NCI-H446 treated with DMSO at 0.1 percent for 48 hours (cell line): ENCODE data around the gene ARHGEF6.

Experiments used
- DNase-seq: peaks from one replicate; lab custom pipeline; 2025; lab: John Stamatoyannopoulos, UW

Gene ARHGEF6

GRCh38 chrX:136646602-136647239, 134.0 kb downstream of the ARHGEF6 start:
- DNase-seq = no peak

DNA sequence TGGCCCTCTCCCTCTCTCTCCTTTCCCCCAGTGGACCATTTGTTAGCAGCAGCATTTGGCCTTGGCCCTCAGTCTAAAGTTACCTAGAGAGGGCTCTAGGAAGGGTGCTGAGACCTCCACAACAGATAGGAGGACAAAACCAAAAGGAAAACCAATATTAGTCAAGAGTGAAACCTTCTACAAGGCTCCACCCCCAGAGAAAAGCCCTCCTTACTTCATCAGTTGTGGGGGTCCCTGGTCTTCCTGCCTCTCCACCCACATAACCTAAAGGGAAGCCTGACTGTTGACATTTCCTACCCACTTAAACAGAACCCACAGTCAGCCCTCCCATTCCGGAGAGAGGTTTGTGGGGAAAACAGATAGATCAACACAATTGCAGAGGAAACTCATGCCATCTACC, 137.5 kb downstream of the ARHGEF6 start:
- no peak for DNase-seq

DNA sequence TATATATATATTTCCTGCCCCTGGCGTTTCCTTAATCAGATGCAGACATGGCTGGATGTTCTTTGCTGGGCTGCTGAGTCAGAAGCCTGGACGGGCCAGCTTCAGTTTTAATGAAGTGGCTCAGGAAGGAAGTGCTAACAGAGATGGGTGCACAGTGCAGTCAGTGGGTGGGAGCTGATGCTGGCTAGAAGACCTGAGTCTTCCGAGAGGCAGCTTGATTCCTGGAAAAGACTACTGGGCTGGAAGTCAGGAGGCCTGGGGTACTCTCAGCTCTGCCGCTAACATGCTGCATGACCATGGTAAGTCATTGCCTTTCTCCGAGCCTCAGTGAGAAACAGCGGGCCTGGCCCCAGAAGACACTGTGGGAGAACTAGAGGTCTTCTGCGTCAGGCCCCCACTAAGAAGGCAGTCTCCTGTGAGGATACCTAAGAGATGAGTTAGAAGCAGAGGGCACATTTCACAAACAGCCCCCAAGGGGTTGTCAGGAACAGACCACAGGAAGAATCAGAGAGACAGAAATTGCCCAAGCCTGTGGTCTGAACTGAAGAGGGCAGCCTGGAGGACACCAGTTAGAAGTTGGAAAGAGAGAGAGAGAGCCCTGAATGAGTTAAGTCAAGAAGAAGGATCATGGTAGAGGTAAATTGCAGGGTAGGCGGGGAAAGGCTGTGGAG, 141.1 kb downstream of the ARHGEF6 start:
- DNase-seq = no peak

DNA sequence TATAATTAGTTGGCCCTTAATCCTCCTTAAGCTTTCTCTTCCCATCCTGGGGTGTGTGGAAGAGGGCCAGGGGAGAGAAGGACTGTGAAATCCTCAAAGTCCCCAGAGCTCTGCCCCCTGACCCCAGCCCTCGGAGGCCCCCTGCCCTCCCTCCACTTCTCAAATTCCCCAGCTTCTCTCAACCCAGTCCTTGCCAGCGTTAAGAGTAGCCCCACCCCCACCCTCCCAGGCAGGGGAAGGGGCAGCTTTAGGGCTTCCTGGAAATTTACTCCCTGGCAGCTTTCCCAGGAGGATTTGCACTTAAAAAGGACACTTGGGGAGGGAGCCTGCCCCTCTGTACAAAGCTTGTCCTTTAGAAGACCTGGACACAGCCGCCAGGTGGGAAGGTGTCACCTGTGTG, 144.6 kb downstream of the ARHGEF6 start:
- DNase-seq = no peak

GRCh38 chrX:136635235-136635634, 145.5 kb downstream of the ARHGEF6 start:
- DNase-seq = no peak

DNA sequence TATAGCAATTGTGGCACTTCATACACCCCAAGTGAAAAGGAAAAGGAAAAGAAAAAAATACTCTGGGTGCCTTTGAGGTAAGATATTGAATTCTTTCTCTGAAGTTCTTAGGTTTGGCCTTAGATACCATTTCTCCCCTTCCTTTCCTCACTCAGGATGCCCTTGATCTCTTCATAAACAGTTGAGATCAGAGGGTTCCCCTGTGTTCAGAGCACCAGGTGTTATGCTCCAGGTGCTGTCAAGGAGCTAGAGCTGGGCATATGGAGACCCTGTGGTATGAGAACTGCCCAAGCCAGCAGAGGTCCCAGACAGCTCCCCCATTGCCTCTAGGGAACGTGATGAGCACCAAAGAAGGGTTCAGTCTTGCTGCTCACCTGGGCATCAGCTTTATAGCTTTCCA, 149.9 kb downstream of the ARHGEF6 start:
- no peak for DNase-seq

GRCh38 chrX:136629084-136629750, 151.5 kb downstream of the ARHGEF6 start:
- no peak for DNase-seq

DNA sequence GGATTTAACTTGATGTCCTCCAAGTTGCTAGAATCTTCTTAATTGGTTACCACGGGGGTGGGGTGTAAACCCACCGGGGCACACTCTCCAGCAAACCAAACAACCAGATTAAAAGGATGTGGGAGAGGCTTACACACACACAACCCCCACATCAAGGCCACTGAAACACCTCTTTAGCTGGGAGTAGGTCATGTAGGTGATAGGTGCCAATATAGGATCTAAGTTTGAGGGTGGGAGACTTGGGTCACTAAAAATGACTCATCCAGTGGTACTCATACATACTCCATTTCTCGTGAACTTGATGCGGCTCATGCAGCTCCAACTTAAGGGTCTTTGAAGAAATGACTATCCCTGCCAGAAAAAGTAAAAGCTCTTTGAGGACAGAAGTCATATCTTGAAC, 153.3 kb downstream of the ARHGEF6 start:
- DNase-seq = no peak

GRCh38 chrX:136626891-136627290, 153.8 kb downstream of the ARHGEF6 start:
- no peak for DNase-seq

DNA sequence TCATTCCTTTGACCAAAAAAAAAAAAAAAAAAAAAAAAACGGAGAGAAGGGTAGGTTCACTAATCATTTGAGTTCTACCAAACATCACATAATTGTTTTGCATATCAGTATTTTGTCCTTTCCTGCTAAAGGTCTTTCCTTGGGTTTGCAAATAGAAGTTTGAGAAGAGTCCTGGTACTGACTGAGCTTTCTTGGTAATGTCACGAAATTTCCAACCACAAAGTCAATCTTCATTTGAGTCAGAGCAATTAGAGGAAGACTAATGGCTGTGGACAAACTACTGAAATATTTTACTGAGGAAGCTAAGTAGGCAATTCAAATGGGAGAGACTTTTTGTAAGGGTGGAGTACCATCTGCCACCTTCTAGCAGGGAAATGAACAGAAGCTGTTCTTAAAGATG, 154.5 kb downstream of the ARHGEF6 start:
- DNase-seq = no peak

- no peak for DNase-seq
Measured at GRCh38 chrX:136625246-136625645, 155.5 kb downstream of the ARHGEF6 start.

DNA sequence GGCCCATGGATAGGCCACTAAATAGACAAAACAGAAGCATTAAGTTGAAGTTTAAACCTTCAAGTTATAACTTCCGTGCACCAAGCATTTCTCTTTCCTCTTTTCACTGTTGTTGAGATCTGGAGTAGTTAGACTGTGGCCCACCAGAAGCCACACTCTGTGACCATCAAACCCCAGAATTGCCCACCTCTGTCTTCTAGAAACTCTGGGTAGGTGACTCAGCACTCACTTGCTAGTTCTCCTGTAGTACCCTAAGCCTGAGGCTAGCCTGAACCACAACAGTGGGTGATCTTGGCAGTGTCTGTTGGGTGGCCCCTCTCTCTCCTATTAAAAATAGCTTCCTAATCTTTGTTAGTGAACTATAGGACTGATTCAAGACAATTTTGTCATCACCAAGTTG, 157.3 kb downstream of the ARHGEF6 start:
- DNase-seq = no peak

DNA sequence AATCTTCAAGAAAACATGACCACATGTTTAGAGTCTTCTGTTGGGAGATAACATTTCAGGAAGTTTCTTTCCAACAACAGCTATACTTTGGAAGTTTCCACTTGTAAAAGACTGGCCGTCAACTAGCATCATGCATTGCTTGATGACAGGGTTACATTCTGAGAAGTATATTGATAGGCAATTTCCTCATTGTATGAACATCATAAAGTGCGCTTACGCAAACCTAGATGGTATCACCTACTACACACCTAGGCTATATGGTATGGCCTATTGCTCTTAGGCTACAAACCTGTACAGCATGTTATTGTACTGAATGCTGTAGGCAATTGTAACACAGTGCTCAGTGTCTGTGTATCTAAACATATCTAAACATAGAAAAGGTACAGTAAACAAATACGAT, 158.2 kb downstream of the ARHGEF6 start:
- DNase-seq = no peak

- DNase-seq = no peak
Measured at GRCh38 chrX:136620780-136621179, 160.0 kb downstream of the ARHGEF6 start.

DNA sequence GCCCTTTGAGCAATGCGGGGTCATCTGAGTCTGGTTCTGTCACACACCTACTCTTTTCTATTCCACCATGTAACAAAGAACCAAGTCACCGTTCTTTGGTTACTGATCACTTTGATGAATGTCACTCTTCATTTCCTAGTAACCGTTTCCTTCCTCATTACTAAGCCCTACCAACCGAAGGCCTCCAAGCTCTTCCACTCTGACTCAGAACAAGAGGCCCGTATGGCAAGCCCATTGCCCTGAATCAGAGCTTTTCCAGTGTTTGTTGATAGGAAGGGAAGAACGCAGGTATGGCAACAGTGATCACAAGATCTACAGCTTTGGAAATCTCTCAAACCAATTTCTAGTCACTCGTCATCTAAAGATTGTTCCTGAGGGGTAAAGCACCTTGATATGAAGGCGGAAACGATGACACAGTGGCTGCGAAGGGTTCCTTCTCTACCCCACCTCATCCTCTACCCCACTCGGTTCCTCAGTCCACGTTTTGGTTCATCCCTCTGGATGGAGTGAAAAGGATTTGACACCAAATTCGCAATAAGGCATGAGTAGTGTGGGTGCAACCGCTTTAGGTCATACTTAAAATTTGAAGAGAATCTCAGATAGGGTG, 160.7 kb downstream of the ARHGEF6 start:
- DNase-seq = no peak

DNA sequence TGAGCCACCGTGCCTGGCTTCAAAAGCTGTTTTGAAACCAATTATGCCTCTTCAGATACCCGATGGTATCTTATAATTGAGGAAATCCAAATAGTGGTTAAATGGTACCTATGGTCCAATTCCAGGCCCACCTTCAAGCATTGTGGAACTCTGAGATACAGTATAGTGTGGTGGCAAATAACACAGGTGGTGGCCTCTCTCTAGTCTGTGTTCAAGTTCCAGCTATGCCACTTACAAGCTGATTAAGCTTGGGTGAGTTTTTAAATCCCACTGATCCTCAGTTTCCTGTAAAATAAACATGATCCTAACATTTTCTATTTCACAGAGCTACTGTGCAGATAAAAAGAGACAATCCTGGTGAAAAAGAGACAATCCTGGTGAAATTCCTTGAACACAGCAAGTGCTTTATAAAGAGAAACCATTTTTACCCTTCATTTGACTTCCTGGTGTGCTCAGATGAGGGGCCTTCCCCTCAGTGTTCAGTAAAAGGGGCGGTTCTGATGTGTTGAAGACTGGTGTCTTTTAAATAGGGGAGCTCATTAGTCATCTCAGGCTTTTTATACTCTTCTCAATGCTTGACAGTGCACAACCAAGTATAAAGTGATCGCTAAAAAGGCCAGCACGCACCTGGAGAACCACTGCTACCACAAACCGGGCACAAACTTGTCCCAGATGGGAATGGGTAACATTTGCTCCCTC, 163.6 kb downstream of the ARHGEF6 start:
- no peak for DNase-seq
